ENCODE measurements around the gene FOXJ3. TPM values are rescaled to one million over a fixed set of nuclear protein-coding genes. Genes with fewer than 3 reads are reported as not detected.

Gene FOXJ3
- total RNA-seq, 1 experiment from 2014 or later, result 33.8 TPM

DNA sequence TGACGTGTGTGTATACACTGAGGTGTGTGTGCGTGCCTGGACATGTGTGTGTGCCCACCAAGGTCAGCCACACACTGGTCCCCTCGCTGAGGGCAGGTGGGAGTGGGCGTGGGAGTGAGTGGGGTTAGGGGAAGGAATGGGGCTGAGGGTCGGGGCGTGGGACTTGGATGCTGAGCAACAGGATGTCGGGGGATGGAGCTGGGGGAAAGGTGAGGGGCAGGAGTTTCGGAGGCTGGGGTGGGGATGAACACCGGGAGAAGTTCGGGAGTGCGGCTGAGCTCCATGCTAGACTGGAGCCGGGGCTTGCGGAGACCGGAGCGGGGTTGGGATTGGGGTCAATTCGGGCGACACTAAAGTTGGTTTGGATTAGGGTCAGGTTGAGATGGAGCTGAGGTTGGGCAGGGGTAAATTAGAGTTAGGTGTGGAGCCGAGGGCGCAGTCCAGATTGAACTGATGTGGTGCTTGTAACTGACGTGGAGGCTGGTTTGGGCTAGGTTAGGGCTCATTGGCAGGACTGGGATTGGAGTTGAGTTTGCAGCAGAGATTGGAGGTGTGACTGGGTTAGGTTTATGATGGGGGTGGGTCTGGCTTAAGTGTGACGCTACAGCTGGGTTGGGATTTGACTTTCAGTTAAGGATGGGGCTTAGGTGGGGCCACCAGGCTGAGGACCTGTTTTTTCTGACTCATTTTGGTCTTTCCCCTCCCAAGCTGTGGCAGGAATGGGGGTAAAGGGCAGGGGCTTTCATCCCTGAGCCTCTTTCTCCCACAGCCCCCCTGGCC, 167.2 kb downstream of the FOXJ3 start:
- peak; percentile 47 for DNase-seq (ENCODE audit: low read depth)

DNA sequence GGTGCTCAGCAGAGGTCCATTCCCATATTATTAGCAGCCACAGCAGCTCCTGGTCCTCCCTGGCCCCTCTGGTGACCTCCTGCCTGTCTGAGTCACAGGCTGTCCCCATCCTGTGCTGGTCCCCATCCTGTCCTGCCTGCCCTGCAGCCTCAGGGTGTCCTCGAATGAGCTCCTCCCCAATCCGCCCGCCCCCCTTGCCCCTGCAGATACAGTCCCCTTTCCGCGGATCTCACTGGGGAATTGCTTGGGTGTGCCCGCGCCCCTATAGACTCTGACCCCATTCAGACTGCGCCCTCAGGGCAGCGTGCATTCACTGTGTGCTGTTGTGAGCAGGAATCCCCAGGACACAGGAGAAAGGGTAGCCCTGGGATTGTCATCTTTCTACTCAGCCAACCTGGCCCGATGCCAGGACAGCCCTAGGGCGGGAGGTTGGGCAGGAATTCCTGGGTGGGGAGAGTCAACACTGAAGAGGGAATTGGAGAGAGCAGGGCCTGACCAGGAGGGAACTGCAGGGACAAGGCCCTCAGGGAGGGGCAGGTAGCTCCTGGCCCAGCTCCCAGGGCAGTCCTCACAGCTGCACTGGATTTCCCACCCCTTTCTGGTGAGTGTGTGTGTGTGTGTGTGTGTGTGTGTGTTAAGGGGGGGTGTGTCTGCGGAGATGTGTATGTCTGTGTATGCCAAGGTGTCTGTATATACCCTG, 169.4 kb downstream of the FOXJ3 start:
- peak; percentile 92 for DNase-seq (ENCODE audit: low read depth)

DNA sequence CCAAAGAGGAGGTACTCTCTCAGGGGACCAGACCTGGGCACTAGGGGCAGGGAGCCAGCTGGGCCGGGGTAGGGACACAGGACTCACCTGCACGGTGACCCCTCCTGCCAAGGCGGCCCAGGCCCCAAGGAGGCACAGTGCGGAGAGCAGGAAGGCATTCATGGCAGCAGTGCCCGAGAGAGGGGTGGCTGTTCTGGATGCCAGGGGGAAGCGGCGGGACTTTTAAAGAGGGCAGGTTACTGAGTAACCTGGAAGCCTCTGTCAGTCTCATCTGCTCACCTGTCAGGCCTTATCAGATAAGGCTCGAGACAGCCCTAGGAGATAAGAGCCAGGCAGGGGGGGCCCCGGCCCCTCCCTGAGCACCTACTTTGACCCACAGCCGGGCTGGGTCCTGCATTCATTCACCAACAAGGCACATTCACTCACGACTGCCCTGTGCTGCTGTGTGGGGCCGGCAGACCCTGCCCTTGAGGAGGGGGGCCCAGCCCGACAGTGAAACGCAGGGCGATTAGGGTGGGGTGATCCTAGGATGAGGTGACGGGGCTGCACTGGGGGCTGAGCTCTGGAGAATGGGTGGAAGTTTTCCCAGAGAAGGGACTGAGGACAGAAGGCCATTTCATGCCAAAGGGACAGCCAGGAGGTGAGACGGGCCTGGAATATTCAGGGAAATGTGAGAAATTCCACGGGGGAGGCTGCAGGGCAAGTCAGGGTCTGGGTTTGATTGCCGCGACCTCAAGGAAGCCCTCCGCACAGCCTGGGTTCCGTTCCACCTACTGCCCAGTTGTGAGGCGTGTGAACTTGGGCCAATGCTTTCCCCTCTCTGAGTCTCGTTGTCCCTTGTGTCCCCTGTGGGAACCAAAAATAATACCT, 170.2 kb downstream of the FOXJ3 start, which contains the start of gene GUCA2A:
GUCA2A (minus strand) TSS at position 195 of the 870 bp plus-strand sequence; CDS start at position 162, 33 bp downstream.
- DNase-seq (ENCODE audit: low read depth), result no peak

DNA sequence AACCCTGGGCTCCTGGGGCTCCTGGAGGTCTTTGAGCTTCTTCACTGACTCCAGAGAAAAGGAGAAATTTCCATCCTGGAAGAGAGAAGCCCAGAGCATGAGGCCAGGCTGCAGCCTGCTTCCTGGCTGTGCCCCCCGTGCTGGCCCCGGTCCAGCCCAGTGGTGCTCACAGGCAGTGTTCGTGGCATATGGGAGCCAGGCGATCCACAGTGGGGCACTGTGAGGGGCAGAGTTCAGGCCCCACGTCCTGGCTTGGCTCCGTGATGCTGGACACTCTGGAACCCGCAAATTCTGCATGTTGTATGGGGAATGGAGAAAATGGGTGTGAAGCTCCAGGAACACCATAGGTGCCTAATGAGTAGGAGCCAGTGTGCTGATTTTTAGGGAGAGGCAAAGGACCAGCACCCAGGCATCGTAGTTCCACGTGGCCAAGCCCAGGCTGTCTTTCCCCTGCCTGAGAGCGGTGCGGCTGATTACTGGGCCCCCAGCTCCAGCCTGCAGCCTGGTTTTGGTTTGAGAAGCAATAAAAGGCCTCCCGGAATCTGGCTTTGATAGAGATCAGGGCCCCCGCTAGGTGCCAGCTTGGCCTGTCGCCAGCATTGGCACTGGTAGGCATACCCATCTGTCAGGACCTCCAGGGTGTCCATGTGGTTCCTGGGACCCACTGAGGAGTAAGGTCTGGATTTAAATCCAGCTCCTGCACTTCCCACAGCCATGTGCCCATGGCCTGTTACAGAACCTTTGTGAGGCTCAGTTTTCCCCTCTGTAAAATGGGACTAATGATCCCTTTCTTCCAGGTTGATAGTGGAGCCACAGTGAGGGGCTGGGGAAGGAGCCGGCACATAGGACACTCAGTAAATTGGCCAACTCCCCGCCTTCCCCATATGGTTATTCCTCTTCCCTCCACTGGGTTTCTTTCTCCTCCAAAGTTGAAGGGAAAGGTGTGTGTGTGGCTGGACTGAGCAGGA, 171.2 kb downstream of the FOXJ3 start:
- no peak for DNase-seq (ENCODE audit: low read depth)

DNA sequence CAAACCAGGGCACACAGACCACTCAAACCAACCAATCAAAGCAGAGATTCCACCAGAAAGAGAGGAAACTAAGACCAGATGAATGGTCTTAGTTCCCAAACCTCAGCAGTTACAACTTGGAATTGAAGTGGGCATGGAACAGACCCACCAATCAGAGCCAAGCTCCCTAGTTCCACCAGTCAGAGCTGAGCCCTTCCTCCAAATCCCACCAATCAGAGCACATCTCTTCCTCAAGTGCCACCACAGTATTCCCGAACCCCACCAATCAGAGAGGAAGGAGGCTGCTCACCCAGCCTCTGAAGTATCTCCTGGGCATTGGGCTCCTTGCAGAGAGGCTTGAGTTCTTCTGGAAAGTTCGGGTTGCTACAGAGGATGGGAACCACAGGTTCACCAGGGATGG, 171.9 kb downstream of the FOXJ3 start:
- DNase-seq (ENCODE audit: low read depth), result no peak

DNA sequence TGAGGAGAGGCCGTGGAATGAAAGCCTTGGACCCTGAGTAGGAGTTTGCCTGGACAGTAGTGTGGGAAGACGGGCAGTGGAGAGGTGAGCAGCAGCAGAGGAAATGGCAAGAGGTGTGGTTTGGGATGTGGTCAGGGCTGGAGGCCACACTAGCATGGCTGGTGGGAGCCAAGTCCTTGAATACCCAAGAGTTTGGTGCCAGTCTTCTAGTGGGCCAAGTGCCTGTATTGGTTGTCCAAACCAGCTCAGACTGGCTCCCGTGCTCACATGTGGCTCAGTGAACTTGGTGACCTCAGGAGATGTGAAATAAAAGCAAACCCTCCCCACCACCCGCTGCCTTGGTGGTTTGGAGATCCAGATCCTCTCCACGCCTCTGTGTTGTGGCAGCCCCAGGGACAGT, 172.9 kb downstream of the FOXJ3 start:
- DNase-seq (ENCODE audit: low read depth), result no peak

DNA sequence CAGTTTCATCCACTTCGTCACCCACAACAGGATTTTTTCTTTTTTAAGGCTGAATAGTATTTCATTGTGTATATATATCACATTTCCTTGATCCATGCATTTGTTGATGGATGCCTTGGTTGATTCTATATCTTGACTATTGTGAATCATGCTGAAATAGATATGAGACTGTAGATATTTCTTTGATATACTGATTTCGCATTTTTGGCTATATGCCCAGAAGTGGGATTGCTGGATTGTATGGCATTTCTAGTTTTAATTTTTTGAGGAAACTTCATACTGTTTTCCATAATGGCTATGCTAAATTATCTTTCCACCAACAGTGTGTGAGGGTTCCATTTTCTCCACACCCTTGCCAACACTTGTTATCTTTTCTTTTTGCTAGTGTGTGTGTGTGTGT, 176.8 kb downstream of the FOXJ3 start:
- no peak for DNase-seq (ENCODE audit: low read depth)

DNA sequence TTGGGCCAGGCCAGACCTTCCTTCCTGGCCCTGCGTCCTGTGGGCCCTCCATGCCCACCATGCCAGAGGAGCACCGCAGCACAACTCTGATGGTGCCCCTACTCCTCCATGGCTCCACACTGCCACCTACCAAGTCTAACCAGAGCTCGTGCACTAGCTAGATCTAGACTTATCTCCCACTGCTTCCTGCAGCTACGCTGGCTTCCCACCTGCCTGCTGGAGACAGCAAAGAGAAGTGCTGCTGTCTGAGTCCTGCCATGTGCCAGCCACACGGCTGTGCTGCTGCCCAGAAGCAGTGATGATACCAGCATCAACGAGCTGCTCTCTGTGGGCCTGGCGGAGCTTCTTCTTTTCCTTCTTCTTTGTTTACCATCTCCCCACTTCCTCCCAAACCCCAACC, 177.4 kb downstream of the FOXJ3 start:
- DNase-seq (ENCODE audit: low read depth), result no peak

DNA sequence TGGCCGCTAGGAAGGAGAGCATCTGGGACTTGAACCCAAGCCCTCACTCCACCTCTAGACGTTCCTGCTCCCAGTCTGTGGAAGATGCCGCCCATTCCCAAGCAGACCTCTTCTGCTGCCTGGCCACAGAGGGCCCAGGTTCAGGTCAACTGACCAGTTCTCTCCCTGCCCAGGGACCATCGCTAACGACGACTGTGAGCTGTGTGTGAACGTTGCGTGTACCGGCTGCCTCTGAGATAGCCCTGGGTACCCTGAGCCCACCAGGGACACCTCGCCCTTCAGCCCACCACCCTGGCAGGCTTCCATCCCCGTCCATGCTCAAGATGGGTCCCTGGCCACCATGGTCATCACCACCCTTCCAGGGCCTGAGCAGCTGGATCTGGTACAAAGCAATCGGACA, 179.7 kb downstream of the FOXJ3 start:
- no peak for DNase-seq (ENCODE audit: low read depth)

DNA sequence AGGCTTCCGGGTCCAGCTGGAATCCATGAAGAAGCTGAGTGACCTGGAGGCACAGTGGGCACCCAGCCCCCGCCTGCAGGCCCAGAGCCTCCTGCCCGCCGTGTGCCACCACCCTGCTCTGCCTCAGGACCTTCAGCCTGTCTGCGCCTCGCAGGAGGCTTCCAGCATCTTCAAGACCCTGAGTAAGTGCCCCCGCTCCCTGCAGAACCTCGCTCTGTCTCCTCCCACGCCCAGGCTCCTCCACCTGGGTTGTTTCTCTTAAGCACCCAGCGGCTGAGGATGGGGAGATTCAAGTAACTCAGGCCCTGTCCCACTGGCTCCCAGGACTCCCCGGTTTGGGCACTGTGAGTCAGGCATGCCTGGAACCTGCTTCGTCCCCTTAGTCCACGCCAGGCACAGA, 180.3 kb downstream of the FOXJ3 start:
- no peak for DNase-seq (ENCODE audit: low read depth)

DNA sequence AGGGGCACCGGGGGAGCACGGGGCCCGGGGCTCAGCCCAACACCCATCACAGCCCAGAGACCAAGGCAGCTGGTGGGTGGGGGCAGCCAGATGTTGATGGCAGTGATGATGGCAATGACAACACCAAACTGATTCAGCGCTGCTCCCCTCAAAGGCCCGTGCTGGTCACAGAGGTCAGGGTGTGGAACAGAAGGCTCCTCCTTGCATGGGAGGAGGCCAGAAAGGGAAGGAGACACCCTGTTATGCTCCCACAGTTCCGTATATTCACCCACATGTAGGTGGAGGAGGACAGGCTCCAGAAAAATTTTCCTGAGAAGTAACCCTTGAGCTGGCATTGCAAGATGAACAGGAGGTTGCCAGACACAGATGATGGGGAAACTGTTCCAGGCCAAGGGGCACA, 181.4 kb downstream of the FOXJ3 start:
- DNase-seq (ENCODE audit: low read depth), result no peak

DNA sequence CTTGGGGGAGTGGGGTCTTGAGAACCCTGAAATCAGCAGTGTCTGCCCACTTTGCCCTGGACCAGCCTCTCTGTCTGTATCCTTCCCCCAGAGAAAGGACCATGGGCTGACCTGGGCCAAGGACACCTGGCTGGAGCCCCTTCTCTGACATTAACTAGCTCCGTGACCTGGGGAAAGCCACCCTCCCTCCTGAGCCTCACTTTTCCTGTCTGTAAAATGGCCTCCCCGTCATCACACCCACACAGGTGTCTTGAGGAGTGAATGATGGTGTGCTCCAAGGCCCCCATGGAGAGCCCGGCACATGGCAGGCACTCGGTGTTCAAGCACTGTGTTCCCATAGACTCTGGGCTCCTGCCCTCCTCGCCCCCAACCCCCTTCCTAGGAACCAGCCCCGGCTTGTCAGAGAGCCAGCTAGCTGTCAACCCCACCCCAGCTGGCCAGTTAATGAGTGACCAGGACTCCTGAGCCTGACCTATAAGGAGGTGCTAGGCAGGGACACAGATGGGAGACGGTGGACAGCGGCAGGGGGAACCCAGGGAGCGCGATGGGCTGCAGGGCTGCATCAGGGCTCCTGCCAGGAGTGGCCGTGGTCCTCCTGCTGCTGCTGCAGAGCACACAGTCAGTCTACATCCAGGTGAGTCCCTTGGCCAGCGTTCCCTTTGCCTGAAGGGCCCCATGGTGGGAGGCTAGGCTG, 182.0 kb downstream of the FOXJ3 start, which contains the start of gene GUCA2B:
GUCA2B (plus strand) TSS at position 504 of the 694 bp plus-strand sequence; CDS start at position 545, 41 bp downstream.
- DNase-seq (ENCODE audit: low read depth), result no peak

DNA sequence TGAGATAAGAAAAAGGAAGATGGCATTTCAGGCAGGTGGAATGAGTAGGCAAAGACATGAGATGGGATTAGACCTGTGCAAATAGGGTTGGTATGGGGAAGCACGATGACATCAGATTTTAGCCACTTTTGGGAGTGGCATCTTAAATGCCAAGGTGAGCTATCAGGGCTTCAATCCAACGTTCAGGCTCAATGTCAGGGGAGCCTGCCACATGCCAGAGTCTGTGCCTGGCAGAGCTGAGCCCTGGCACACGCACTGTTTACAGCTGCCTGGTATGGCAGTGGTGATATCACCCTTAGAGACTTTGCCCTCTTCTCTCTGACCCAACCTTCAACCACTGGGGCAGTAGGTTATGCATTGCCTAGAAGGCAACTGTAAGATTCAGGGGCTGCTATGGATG, 182.9 kb downstream of the FOXJ3 start:
- no peak for DNase-seq (ENCODE audit: low read depth)

DNA sequence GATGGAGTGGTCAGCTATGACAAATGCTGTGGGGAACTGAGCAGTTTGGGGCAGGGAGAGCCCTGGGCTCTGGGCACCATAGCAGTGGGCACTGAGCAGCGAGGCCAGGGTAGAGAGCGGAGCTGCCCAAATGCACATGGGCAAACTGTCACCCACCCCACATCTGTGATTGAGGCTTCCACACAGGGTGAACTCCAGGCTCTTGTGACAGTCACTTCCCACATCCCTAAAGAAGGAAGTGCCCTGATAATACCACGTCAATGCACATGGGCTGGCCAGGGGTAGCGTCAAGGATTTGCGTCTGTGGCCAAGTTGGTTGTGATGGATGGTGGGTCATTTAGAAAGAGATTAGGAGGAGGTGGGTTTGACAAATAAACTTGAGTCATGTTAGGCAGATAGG, 184.4 kb downstream of the FOXJ3 start:
- no peak for DNase-seq (ENCODE audit: low read depth)

DNA sequence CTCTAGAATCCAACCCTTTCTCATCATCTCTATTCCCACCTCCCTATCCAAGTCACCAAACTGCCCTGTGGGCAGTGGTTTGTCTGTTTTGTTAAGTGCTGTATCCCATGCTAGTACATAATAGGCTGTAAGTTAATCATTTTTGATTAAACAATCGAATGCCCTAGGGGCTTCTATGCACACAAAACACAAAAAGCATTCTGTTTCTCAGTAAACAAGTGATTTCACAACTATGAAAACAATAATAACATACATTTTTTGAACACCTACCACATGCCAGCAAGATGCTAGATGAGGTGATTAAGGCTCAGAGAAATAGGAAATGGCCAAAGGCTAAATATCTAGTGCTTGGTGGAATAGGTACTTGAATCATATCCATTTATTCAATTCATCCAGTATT, 186.9 kb downstream of the FOXJ3 start:
- DNase-seq (ENCODE audit: low read depth), result no peak

DNA sequence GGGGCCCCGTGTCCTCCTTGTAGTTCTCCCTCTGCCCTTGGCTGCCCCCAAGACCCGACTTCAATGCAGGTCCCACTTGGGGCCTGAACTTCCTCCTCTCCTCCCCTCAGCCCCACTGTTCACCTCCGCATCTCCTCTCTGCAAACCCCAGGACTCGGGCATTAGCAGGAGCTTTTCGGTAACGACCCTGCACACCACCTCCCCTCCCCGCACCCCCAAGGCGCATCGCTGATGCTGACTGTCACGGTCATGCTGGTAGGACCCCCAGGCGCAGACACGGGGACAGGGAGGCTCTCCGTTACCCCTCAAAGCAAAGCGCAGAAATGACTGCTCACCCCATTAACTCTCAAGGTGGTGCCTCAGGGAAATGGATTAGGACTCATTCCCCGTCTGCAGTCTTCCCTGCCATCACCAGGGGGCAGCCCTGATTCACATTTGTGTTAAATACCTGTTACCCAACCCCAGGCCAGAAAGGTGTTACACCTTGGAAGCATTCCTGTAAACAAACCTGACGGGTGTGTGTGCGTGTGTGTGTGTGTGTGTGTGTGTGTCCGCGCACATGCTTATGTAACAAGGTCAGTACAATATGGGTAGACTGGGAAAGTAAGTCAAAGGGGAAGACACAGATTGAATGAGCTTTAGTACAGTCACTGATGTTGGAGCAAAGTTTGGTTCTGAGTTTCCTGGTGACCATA, 188.3 kb downstream of the FOXJ3 start:
- DNase-seq (ENCODE audit: low read depth), result peak; percentile 72

DNA sequence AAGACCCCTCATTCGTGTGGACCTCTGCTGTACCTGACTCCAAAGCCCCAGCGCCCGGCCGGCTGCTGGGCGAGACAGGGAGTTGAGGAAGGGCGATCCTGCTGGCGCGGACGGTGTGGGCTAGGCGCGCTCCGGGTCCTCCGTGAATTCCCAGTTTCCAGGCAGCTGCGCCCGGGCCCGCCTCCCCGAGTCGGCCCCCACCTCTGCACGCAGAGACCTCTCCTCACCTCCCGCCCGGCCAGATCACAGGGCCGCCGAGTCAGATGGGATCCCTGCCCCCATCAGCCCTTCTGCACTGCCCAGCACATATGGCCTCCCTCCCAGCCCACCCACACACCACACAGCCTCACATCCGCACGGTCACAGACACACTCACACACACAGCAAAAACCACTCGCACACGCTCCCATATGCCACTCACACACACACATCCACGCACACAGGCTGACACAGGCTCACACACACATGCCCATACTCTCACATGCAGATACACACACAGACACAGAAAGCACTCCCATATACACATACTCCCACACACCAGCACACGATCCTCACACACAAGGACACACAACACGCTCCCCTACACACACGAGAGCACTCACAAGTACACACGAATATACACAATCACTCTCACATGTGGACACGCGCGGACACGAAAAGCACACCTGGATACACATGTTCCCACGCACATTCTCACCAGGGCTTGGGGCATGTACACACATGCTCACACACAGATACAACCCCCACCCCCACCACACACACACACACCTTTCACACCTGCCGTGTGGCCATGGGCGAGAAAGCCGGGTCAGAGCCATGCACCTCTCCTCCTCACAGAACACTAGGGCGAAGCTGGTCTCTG, 189.0 kb downstream of the FOXJ3 start:
- DNase-seq (ENCODE audit: low read depth), result no peak

DNA sequence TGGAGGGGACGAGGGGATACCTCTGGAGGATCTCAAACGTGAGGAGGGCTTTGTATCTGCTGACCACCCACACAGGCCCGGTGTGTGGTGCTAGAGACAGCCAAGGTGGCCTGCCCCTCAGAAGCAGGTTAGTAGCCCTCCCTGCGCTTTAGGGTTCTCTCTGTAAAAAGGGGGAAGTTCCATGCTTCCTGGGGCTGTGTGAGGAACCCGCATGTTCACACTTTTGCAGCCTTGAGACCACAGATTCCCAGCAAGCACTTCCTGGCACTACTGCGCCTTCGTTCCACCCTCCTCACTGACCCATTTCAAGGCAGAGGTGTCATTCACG, 189.7 kb downstream of the FOXJ3 start:
- no peak for DNase-seq (ENCODE audit: low read depth)
